Liver (tissue), 3 donors: ENCODE results near the gene NIT1.

Experiments
- EGR1 ChIP-seq, 2 donors: IDR thresholded peaks; 2 replicates each; pipeline ENCODE4 v1.6.1; 2016 to 2018; ENCODE audit warnings: antibody characterized with exemption in 2 of 2, low read depth in 2 of 2
- GABPA ChIP-seq, 2 donors: IDR thresholded peaks in 1 of 2; conservative IDR thresholded peaks in 1 of 2; 2 replicates each; pipeline ENCODE4 v1.6.1; 2016; ENCODE audit warnings: antibody characterized with exemption in 2 of 2, mild to moderate bottlenecking in 1 of 2, moderate library complexity in 1 of 2
- JUND ChIP-seq, 2 donors: IDR thresholded peaks; 2 replicates each; pipeline ENCODE4 v1.6.1; 2016; ENCODE audit warnings: antibody characterized with exemption in 2 of 2
- RAD21 ChIP-seq, 2 donors: IDR thresholded peaks; 2 replicates each; pipeline ENCODE4 v1.6.1; 2016; ENCODE audit warnings: antibody characterized with exemption in 2 of 2, mild to moderate bottlenecking in 2 of 2
- RXRA ChIP-seq, 2 donors: IDR thresholded peaks; 2 replicates each; pipeline ENCODE4 v1.6.1; 2017 to 2018; ENCODE audit warnings: antibody characterized with exemption in 2 of 2, mild to moderate bottlenecking in 1 of 2
- SP1 ChIP-seq: IDR thresholded peaks from 2 replicates; pipeline ENCODE4 v1.6.1; 2018; ENCODE audit warnings: antibody characterized with exemption, mild to moderate bottlenecking
- TAF1 ChIP-seq: conservative IDR thresholded peaks from 2 replicates; pipeline ENCODE4 v1.6.1; 2016; ENCODE audit warnings: antibody characterized with exemption, mild to moderate bottlenecking
- YY1 ChIP-seq: IDR thresholded peaks from 2 replicates; pipeline ENCODE4 v1.6.1; 2016; ENCODE audit warnings: antibody characterized with exemption, mild to moderate bottlenecking
- TF ChIP-seq, protein P1 (sequence below): fragments of 150-350 bp; IDR thresholded peaks from 2 replicates; pipeline ENCODE4 v1.5.1; 2017; ENCODE audit warnings: improper control_type of control experiment, low read depth, low read length; ENCODE audit not compliant: missing input control
- TF ChIP-seq, protein P2 (sequence below): IDR thresholded peaks from 2 replicates; pipeline ENCODE4 v1.6.1; 2016; ENCODE audit warnings: antibody characterized with exemption
- TF ChIP-seq, protein P3 (sequence below): IDR thresholded peaks from 2 replicates; pipeline ENCODE4 v1.6.1; 2016; ENCODE audit warnings: antibody characterized with exemption, mild to moderate bottlenecking
- TF ChIP-seq, protein P4 (sequence below): IDR thresholded peaks from 2 replicates; pipeline ENCODE4 v1.6.1; 2016; ENCODE audit warnings: antibody characterized with exemption
- TF ChIP-seq, protein P5 (sequence below): IDR thresholded peaks from 2 replicates; pipeline ENCODE4 v1.6.1; 2016; ENCODE audit warnings: antibody characterized with exemption
- donor health status: healthy.
- donor health status: healthy.

DNA sequence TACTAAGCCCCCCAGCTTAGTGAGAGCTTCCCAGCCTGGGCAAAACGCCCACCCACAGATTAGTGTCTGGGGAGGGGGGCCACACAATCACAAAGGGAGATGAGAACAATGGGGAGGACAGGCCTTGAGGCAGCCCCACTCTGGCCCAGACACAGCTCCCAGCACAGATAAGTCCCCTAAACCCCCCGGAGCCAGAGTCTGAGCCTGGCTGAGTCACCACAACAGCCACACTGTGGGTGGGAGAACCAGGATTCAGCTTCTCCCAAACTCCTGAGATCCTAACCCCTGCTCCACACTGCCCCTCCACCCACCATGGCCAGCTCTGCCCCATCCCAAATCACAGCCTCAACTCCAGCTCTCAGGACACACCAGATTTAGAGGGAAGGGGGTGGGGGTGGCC lies 32.7 kb upstream of the NIT1 start:
- TF ChIP-seq GABPA (IDR thresholded peaks at IDR 0.05 in 1 of 2, conservative IDR thresholded peaks at IDR 0.05 in 1 of 2) (no peak), YY1 (no peak), SP1 (no peak), EGR1 (IDR thresholded peaks at IDR 0.05; ENCODE audit: low read depth in 2 of 2) (no peak), JUND (IDR thresholded peaks at IDR 0.05) (no peak), TAF1 (no peak), RAD21 (IDR thresholded peaks at IDR 0.05) (no peak), RXRA (IDR thresholded peaks at IDR 0.05) (no peak)
- TF ChIP-seq, protein P1, sequence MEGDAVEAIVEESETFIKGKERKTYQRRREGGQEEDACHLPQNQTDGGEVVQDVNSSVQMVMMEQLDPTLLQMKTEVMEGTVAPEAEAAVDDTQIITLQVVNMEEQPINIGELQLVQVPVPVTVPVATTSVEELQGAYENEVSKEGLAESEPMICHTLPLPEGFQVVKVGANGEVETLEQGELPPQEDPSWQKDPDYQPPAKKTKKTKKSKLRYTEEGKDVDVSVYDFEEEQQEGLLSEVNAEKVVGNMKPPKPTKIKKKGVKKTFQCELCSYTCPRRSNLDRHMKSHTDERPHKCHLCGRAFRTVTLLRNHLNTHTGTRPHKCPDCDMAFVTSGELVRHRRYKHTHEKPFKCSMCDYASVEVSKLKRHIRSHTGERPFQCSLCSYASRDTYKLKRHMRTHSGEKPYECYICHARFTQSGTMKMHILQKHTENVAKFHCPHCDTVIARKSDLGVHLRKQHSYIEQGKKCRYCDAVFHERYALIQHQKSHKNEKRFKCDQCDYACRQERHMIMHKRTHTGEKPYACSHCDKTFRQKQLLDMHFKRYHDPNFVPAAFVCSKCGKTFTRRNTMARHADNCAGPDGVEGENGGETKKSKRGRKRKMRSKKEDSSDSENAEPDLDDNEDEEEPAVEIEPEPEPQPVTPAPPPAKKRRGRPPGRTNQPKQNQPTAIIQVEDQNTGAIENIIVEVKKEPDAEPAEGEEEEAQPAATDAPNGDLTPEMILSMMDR, result no peak
- TF ChIP-seq, protein P2, sequence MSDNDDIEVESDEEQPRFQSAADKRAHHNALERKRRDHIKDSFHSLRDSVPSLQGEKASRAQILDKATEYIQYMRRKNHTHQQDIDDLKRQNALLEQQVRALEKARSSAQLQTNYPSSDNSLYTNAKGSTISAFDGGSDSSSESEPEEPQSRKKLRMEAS, result no peak
- TF ChIP-seq, protein P3, sequence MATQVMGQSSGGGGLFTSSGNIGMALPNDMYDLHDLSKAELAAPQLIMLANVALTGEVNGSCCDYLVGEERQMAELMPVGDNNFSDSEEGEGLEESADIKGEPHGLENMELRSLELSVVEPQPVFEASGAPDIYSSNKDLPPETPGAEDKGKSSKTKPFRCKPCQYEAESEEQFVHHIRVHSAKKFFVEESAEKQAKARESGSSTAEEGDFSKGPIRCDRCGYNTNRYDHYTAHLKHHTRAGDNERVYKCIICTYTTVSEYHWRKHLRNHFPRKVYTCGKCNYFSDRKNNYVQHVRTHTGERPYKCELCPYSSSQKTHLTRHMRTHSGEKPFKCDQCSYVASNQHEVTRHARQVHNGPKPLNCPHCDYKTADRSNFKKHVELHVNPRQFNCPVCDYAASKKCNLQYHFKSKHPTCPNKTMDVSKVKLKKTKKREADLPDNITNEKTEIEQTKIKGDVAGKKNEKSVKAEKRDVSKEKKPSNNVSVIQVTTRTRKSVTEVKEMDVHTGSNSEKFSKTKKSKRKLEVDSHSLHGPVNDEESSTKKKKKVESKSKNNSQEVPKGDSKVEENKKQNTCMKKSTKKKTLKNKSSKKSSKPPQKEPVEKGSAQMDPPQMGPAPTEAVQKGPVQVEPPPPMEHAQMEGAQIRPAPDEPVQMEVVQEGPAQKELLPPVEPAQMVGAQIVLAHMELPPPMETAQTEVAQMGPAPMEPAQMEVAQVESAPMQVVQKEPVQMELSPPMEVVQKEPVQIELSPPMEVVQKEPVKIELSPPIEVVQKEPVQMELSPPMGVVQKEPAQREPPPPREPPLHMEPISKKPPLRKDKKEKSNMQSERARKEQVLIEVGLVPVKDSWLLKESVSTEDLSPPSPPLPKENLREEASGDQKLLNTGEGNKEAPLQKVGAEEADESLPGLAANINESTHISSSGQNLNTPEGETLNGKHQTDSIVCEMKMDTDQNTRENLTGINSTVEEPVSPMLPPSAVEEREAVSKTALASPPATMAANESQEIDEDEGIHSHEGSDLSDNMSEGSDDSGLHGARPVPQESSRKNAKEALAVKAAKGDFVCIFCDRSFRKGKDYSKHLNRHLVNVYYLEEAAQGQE, result no peak
- TF ChIP-seq, protein P4, sequence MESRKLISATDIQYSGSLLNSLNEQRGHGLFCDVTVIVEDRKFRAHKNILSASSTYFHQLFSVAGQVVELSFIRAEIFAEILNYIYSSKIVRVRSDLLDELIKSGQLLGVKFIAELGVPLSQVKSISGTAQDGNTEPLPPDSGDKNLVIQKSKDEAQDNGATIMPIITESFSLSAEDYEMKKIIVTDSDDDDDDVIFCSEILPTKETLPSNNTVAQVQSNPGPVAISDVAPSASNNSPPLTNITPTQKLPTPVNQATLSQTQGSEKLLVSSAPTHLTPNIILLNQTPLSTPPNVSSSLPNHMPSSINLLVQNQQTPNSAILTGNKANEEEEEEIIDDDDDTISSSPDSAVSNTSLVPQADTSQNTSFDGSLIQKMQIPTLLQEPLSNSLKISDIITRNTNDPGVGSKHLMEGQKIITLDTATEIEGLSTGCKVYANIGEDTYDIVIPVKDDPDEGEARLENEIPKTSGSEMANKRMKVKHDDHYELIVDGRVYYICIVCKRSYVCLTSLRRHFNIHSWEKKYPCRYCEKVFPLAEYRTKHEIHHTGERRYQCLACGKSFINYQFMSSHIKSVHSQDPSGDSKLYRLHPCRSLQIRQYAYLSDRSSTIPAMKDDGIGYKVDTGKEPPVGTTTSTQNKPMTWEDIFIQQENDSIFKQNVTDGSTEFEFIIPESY, result no peak
- TF ChIP-seq, protein P5, sequence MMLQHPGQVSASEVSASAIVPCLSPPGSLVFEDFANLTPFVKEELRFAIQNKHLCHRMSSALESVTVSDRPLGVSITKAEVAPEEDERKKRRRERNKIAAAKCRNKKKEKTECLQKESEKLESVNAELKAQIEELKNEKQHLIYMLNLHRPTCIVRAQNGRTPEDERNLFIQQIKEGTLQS, result no peak
